HG03135 (cell line): ENCODE measurements around the gene KIF1B.
"Not testable (repeated sequence)": the region's sequence is repeated elsewhere in the genome, so short reads cannot be mapped to it uniquely, and the experiment has no call there.

Experiments used
- ATAC-seq: cut with Tn5 transposase; IDR thresholded peaks from one replicate; pipeline ENCODE4 v1.9.1; 2021; ENCODE audit warnings: mild to moderate bottlenecking, moderate library complexity; ENCODE audit not compliant: unreplicated experiment

KIF1B gene

GRCh38 chr1:10229903-10230302 is 19.5 kb downstream of the KIF1B start:
- ATAC-seq: no peak

DNA sequence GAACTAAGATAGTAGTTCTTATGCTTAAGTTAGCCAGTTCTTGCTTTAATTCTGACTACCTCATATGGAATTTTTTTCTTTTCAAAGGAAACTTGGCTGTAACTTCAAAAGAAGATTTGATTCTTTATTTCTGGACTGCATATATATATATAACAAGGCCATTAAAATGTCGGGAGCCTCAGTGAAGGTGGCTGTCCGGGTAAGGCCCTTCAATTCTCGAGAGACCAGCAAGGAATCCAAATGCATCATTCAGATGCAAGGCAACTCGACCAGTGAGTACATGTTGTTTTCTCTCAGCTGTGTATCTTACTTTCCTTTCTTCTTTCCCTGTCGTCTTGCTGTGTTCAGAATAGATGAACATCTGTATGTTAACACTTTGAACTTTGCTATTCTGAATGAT is 21.8 kb downstream of the KIF1B start:
- ATAC-seq: no peak

GRCh38 chr1:10236405-10237156 is 26.2 kb downstream of the KIF1B start:
- ATAC-seq: no peak

DNA sequence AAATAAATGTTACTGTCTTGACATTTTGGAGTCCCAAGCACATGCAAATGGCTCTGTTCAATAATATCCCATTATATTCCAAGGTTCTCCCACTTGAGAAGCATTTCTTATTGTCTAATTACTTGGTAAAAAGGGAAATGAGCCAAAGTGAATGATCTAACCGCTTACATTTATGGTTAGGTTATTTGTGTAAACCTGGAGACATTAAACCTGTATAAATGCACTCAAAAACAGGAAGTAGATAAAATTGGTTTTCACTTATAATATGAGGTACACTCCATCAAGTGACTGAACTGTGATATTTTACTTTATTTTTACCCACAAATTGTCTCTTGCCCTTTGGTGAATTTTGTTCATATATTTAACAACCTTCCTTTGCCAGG is 26.8 kb downstream of the KIF1B start:
- no peak for ATAC-seq

DNA sequence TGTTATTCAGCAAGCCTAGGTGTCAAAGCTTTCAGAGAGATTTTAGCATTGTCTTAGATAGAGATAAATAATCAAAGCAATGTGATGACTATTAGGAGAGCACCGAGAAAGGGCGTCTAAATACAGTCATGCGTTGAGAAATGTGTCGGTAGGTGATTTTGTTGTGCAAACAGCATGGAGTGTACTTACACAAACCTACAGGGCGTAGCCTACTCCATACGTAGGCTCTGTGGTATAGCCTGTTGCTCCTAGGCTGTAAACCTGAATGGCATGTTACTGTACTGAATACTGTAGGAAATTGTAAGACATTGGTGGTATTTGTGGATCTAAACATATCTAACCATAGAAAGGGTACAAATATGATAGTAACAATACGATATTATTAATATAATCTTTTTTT is 31.8 kb downstream of the KIF1B start:
- ATAC-seq: no peak

GRCh38 chr1:10242811-10243210 is 32.4 kb downstream of the KIF1B start:
- ATAC-seq: no peak

GRCh38 chr1:10245674-10246073 is 35.3 kb downstream of the KIF1B start:
- ATAC-seq: no peak

- no peak for ATAC-seq
Observed at GRCh38 chr1:10249808-10250457, 39.6 kb downstream of the KIF1B start.

- no peak for ATAC-seq
Observed at GRCh38 chr1:10250663-10251062, 40.3 kb downstream of the KIF1B start.

- ATAC-seq: not testable (repeated sequence)
Observed at GRCh38 chr1:10251325-10252108, 41.1 kb downstream of the KIF1B start.

DNA sequence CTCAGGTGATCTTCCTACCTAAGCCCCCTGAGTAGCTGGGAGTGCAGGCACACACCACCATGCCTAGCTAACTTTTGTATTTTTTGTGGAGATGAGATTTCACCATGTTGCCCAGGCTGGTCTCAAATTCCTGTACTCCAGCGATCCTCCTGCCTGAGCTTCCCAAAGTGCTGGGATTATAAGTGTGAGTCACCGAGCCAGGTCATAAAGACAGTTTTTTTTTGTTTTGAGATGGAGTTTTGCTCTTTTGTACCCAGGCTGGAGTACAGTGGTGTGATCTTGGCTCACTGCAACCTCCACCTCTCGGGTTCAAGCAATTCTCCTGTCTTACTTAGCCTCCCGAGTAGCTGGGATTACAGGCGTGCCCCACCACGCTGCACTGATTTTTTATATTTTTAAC is 42.1 kb downstream of the KIF1B start:
- ATAC-seq: no peak

DNA sequence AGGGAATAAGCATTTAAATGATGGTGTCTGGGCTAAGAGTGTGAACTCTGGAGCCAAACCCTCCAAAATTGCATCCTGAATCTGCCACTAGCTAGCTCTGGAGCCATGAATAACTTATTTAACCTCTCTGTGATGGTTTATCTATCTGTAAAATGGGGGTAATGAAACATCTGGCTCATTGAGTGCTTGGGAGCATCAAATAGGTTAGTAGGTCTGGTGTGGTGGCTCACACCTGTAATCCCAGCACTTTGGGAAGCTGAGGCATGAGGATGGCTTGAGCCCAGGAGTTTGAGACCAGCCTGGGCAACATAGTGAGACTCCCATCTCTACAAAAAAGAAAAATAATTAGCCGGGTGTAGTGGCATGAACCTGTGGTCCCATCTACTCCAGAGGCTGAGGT is 42.8 kb downstream of the KIF1B start:
- ATAC-seq: no peak

DNA sequence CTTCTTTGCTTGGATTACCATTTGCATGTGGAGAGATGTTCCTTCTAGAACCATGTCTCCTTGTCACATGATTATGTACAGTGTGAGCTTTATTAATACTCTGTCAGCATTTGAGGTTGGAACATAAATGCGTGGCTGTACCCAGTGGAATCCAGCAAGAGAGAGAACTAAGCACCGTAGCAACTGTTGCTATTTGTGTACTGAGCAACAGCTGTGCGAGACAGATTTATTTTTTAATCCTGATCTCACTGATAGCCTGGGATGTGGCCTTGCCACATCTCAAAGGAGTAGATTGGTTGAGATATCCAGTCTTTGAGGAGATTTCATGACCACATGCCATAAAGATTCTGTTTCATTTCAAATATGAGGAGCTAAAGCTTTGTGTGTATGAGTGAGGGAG is 43.4 kb downstream of the KIF1B start:
- no peak for ATAC-seq

GRCh38 chr1:10257851-10258250 is 47.5 kb downstream of the KIF1B start:
- ATAC-seq: no peak

DNA sequence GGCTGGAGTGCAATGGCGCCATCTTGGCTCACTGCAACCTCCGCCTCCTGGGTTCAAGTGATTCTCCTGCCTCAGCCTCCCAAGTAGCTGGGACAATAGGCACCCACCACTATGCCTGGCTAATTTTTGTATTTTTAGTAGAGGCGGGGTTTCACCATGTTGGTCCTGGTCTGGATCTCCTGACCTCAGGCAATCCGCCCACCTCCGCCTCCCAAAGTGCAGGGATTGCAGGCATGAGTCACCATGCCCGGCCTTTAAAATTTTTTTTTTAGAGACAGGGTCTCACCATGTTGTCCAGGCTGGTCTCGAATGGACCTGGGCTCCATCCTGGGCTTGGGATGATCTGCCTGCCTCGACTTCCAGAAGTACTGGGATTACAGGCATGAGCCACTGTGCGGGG is 49.2 kb downstream of the KIF1B start:
- not testable (repeated sequence) for ATAC-seq

DNA sequence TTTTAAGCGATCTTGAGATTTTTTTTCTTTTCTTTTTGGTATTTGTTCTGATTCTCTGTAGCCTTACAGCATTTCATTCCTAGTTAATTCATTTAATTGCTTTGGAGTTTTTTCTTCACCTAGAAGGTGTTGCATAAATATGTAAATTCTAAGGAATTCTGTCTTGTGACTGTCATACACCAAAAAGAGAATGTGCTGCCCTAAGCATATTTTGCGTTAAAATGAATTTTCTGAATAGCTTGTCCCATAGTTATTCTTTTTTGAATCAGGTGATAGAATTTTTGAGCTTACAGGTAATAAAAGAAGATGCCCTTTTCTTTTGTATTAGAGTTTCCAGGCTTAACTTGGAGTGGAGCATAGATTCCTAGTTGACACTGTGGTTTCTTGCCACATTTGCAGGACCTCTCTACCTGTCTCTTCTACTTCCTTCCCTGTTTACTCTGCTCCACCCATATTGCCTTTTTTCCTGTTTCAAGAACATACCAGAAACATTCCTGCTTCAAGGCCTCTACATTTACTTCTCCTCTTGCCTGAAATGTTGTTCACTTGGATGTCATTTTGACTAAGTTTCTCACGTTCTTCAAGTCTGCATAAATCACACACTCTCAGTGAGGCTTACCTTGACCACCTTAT is 53.2 kb downstream of the KIF1B start:
- no peak for ATAC-seq

- no peak for ATAC-seq
Observed at GRCh38 chr1:10265027-10265426, 54.7 kb downstream of the KIF1B start.

- no peak for ATAC-seq
Observed at GRCh38 chr1:10265900-10266299, 55.5 kb downstream of the KIF1B start.

GRCh38 chr1:10267319-10267718 is 56.9 kb downstream of the KIF1B start:
- ATAC-seq: no peak

DNA sequence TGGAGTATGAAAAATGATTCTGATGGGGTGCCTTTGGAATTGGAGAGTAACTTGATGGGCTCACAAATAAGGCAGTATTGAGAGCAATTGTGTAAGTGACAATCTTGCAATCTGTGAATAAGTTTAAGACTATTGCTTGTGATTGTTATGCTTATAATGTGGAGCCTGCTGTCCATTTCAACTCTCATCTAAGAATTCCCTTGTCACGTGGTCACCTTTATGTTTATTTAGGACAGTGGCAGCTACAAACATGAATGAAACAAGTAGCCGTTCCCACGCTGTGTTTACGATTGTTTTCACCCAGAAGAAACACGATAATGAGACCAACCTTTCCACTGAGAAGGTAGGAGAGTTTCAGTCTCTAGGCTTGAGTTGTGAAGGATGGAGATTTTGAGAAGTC is 57.6 kb downstream of the KIF1B start:
- no peak for ATAC-seq

GRCh38 chr1:10271090-10271489 is 60.7 kb downstream of the KIF1B start:
- ATAC-seq: no peak
